ENCODE results near the gene NDUFAF7. TPM values are rescaled to one million over a fixed set of nuclear protein-coding genes. Genes with fewer than 3 reads are reported as not detected.

Gene NDUFAF7
- total and polyA plus RNA-seq, 9 donors, result 11.3 to 17.9 (median 14.5) TPM

- H3K27ac ChIP-seq, result no peak overlapping the region
- intact Hi-C loops (cut with DNase I), result no loop called here
- H3K9me3 ChIP-seq, result no peaks in the 10 kb centered on the region
- H3K4me3 ChIP-seq, result no peak overlapping the region
- H3K36me3 ChIP-seq, result no peaks in the 10 kb centered on the region
- no peaks in the 10 kb centered on the region for H3K27me3 ChIP-seq
- no peaks in the 10 kb centered on the region for H3K4me1 ChIP-seq (ENCODE audit: insufficient read depth)
- no peak for DNase-seq
- TF ChIP-seq EP300 (IDR thresholded peaks at IDR 0.05) (no peak), POLR2A (IDR thresholded peaks at IDR 0.05) (no peak)
- TF ChIP-seq, protein P1, sequence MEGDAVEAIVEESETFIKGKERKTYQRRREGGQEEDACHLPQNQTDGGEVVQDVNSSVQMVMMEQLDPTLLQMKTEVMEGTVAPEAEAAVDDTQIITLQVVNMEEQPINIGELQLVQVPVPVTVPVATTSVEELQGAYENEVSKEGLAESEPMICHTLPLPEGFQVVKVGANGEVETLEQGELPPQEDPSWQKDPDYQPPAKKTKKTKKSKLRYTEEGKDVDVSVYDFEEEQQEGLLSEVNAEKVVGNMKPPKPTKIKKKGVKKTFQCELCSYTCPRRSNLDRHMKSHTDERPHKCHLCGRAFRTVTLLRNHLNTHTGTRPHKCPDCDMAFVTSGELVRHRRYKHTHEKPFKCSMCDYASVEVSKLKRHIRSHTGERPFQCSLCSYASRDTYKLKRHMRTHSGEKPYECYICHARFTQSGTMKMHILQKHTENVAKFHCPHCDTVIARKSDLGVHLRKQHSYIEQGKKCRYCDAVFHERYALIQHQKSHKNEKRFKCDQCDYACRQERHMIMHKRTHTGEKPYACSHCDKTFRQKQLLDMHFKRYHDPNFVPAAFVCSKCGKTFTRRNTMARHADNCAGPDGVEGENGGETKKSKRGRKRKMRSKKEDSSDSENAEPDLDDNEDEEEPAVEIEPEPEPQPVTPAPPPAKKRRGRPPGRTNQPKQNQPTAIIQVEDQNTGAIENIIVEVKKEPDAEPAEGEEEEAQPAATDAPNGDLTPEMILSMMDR (IDR thresholded peaks at IDR 0.05), result no peak
These were observed 36.2 kb downstream of the NDUFAF7 start for GRCh38 chr2:37267685-37268084.

DNA sequence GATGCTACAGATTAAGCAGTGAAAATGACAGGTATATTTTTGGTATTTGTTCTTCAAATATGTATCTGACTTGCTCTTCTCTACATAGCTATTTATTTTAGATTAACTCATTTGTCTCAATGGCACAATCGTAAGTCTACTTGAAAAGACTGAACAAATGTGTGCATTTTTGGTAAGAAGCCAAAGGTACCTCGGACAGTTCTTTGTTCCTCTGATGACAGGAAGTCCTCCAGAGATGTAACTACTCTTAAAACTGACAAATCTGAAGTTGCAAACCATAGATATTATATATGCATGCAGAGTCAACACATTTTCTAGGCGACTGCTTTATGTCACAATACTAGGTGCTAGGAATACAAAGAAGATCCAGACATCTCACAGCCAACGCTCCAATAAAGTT, 36.7 kb downstream of the NDUFAF7 start:
- TF ChIP-seq EP300 (IDR thresholded peaks at IDR 0.05) (no peak), POLR2A (IDR thresholded peaks at IDR 0.05) (no peak)
- TF ChIP-seq, protein P1 (IDR thresholded peaks at IDR 0.05), result no peak
- Histone ChIP-seq H3K36me3 (no peaks in the 10 kb centered on the region), H3K27me3 (no peaks in the 10 kb centered on the region), H3K4me1 (ENCODE audit: insufficient read depth) (no peaks in the 10 kb centered on the region), H3K27ac (no peak overlapping the region), H3K4me3 (no peak overlapping the region), H3K9me3 (no peaks in the 10 kb centered on the region)
- intact Hi-C loops (cut with DNase I), result no loop called here
- no peak for DNase-seq
- WGBS, 3 donors, result 89 to 94% (median 92%) methylated on average over 4 of the region's 4 CpGs

DNA sequence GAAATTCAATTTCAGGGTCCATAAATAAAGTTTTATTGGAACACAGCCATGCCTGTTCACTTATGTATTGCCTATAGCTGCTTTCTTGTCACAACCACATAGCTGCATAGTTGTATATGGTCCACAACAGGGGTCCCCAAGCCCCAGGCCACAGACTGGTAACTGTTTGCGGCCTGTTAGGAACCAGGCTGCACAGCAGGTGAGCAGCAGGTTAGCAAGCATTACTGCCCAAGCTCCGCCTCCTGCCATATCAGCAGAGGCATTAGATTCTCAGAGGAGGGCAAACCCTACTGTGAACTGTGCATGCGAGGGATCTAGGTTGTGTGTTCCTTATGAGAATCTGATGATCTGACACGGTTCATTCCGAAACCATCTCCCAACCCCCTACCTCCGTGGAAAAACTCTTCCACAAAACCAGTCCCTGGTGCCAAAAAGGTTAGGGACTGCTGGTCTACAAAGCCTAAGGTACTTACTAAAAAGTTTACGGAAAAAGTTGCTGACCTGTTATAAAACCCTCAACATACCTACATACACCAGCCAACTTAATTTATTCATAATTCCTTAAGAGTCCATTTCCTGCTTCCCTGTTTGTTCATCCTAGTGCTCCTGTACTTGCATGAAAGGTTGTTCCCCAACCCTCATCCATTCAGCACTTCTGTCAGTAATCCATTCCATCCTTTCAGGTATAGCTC, 40.1 kb downstream of the NDUFAF7 start:
- 83 to 92% (median 85%) methylated on average over 7 of the region's 7 CpGs for WGBS, 3 donors
- H3K4me3 ChIP-seq, result no peak overlapping the region
- no peaks in the 10 kb centered on the region for H3K9me3 ChIP-seq
- H3K36me3 ChIP-seq, result no peaks in the 10 kb centered on the region
- H3K27me3 ChIP-seq, result no peaks in the 10 kb centered on the region
- no peak overlapping the region for H3K27ac ChIP-seq
- DNase-seq, result no peak
- TF ChIP-seq EP300 (IDR thresholded peaks at IDR 0.05) (no peak), POLR2A (IDR thresholded peaks at IDR 0.05) (no peak)
- TF ChIP-seq, protein P1 (IDR thresholded peaks at IDR 0.05), result no peak
- H3K4me1 ChIP-seq (ENCODE audit: insufficient read depth), result no peaks in the 10 kb centered on the region
- intact Hi-C loops (cut with DNase I), result no loop called here

GRCh38 chr2:37274359-37274965, 43.0 kb downstream of the NDUFAF7 start:
- Histone ChIP-seq H3K4me3 (no peak overlapping the region), H3K27me3 (no peaks in the 10 kb centered on the region), H3K36me3 (no peaks in the 10 kb centered on the region), H3K9me3 (no peaks in the 10 kb centered on the region), H3K4me1 (ENCODE audit: insufficient read depth) (no peaks in the 10 kb centered on the region), H3K27ac (no peak overlapping the region)
- DNase-seq, result no peak
- intact Hi-C loops (cut with DNase I), result no loop called here
- WGBS, 3 donors, result 58 to 67% (median 64%) methylated on average over 6 of the region's 6 CpGs
- TF ChIP-seq, protein P1 (IDR thresholded peaks at IDR 0.05), result no peak
- TF ChIP-seq EP300 (IDR thresholded peaks at IDR 0.05) (no peak), POLR2A (IDR thresholded peaks at IDR 0.05) (no peak)

Measured in ovary (tissue), 9 donors.